ENCODE data around the gene NAPSA.

- TF ChIP-seq CTCF (IDR thresholded peaks at IDR 0.05), result no peak
- TF ChIP-seq POLR2AphosphoS5 (IDR thresholded peaks at IDR 0.05), result no peak
- no peak for TF ChIP-seq POLR2A (IDR thresholded peaks at IDR 0.05)
These were observed 48.3 kb downstream of the NAPSA start for GRCh38 chr19:50317115-50317514.

All from transverse colon (tissue), 4 donors.